ENCODE data around the gene CD226. TPM values are rescaled to one million over a fixed set of nuclear protein-coding genes. Genes with fewer than 3 reads are reported as not detected.

The CD226 gene
- total RNA-seq, 6 donors from 2014 or later = 3.3 to 26.5 (median 5.5) TPM

DNA sequence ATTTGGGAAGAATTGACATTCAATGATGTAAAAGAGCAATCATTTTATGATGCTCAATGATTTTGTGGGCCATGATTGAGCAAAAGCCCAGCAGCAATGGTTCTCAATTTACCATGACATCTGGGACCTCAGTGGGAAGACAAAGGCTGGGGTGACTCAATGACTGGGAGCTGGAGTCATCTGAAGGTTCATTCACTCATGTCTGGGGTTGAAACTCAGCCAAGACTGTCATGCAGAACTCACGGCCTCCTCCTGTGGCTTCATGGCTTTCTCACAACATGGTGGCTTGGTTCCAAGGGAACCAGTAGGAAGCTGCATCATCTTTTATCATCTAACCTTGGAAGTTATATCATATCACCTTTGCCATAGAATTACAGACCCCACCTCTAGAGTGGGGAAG, 45.1 kb upstream of the CD226 start:
- no peak for ATAC-seq (ENCODE audit: low FRiP score in 2 of 2)
- 64 to 100% methylated on average over 1 of the region's 1 CpG for WGBS, 2 donors

DNA sequence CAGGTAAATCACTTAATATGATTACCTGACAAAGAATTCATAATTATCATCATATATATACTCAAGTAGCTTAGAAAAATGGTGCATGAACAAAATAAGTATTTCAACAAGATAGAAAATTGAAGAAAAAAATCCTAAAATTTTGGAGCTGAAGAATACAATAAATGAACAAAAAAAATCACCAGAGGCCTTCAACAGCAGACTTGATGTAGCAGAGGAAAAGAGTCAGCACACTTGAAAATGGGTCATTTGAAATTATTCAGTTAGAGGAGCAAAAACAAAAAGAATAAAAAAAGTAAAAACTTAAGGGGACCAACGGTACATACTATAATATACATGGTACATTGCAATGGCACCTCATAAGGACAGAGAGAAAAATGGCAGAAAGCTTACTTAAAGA, 40.2 kb upstream of the CD226 start:
- TF ChIP-seq EP300 (IDR thresholded peaks at IDR 0.05) (no peak), POLR2A (IDR thresholded peaks at IDR 0.05) (no peak), POLR2AphosphoS5 (IDR thresholded peaks at IDR 0.05) (no peak)
- TF ChIP-seq, protein P1, sequence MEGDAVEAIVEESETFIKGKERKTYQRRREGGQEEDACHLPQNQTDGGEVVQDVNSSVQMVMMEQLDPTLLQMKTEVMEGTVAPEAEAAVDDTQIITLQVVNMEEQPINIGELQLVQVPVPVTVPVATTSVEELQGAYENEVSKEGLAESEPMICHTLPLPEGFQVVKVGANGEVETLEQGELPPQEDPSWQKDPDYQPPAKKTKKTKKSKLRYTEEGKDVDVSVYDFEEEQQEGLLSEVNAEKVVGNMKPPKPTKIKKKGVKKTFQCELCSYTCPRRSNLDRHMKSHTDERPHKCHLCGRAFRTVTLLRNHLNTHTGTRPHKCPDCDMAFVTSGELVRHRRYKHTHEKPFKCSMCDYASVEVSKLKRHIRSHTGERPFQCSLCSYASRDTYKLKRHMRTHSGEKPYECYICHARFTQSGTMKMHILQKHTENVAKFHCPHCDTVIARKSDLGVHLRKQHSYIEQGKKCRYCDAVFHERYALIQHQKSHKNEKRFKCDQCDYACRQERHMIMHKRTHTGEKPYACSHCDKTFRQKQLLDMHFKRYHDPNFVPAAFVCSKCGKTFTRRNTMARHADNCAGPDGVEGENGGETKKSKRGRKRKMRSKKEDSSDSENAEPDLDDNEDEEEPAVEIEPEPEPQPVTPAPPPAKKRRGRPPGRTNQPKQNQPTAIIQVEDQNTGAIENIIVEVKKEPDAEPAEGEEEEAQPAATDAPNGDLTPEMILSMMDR (IDR thresholded peaks at IDR 0.05) = no peak
- 100% methylated on average over 1 of the region's 1 CpG for WGBS, 2 donors
- H3K27me3 ChIP-seq = no peaks in the 10 kb centered on the region
- no peak overlapping the region for H3K4me3 ChIP-seq
- H3K36me3 ChIP-seq = no peaks in the 10 kb centered on the region
- no peak for ATAC-seq (ENCODE audit: low FRiP score in 2 of 2)
- H3K9me3 ChIP-seq = peaks cover 0 to 16% (median 4%) of the 10 kb centered on the region in 4 donors
- no peaks in the 10 kb centered on the region for H3K4me1 ChIP-seq
- no peak overlapping the region for H3K27ac ChIP-seq
- no peak for DNase-seq

More for the DNA sequence above, 45.1 kb upstream of the CD226 start:
- H3K9me3 ChIP-seq = peaks cover 0 to 13% (median 2%) of the 10 kb centered on the region in 4 donors
- no peaks in the 10 kb centered on the region for H3K36me3 ChIP-seq
- no peaks in the 10 kb centered on the region for H3K27me3 ChIP-seq
- H3K4me1 ChIP-seq = no peaks in the 10 kb centered on the region
- no peak overlapping the region for H3K4me3 ChIP-seq
- TF ChIP-seq, protein P1 (IDR thresholded peaks at IDR 0.05) = no peak
- TF ChIP-seq EP300 (IDR thresholded peaks at IDR 0.05) (no peak), POLR2A (IDR thresholded peaks at IDR 0.05) (no peak), POLR2AphosphoS5 (IDR thresholded peaks at IDR 0.05) (no peak)
- no peak for DNase-seq
- H3K27ac ChIP-seq = no peak overlapping the region

DNA sequence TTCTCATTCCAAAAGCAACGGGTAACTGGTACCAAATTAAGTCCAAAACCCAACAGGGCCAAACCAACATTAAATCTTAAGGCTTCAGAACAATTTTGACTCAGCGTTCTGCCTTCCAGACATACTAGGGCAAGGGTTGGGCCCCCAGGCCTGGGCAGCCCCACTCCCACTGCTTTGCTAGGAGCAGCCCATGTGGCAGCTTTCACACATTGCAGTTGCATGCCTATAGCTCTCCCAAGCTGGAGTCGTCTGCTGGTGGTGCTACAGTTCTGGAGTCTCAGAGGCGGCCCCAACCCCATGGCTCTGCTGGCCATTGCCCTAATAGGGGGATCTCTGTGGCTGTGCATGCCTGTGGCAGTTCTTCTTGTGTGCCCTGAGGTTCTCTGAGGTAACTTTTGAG, 37.6 kb upstream of the CD226 start:
- H3K9me3 ChIP-seq = peaks cover 0 to 16% (median 4%) of the 10 kb centered on the region in 4 donors
- DNase-seq = peak in 1 of 2 donors; percentile 32
- 98 to 100% methylated on average over 2 to 4 of the region's 4 CpGs for WGBS, 2 donors
- H3K27me3 ChIP-seq = no peaks in the 10 kb centered on the region
- TF ChIP-seq, protein P1 (IDR thresholded peaks at IDR 0.05) = no peak
- no peak for ATAC-seq (ENCODE audit: low FRiP score in 2 of 2)
- no peaks in the 10 kb centered on the region for H3K36me3 ChIP-seq
- H3K4me1 ChIP-seq = peaks cover 0 to 5% (median 3%) of the 10 kb centered on the region in 4 donors
- H3K4me3 ChIP-seq = no peak overlapping the region
- no peak overlapping the region for H3K27ac ChIP-seq

- Histone ChIP-seq H3K4me3 (no peak overlapping the region), H3K4me1 (peaks cover 0 to 5% (median 3%) of the 10 kb centered on the region in 4 donors), H3K36me3 (no peaks in the 10 kb centered on the region), H3K27ac (no peak overlapping the region), H3K27me3 (no peaks in the 10 kb centered on the region), H3K9me3 (peaks cover 0 to 4% (median 3%) of the 10 kb centered on the region in 4 donors)
- DNase-seq = no peak
- no peak for ATAC-seq (ENCODE audit: low FRiP score in 2 of 2)
- TF ChIP-seq, protein P1 (IDR thresholded peaks at IDR 0.05) = no peak
- TF ChIP-seq POLR2A (IDR thresholded peaks at IDR 0.05) (no peak), EP300 (IDR thresholded peaks at IDR 0.05) (no peak), POLR2AphosphoS5 (IDR thresholded peaks at IDR 0.05) (no peak)
- WGBS, 2 donors = 91 to 95% methylated on average over 4 of the region's 4 CpGs
These were observed 34.7 kb upstream of the CD226 start for GRCh38 chr18:69982417-69982816.

- Histone ChIP-seq H3K9me3 (peaks cover 0 to 8% (median 7%) of the 10 kb centered on the region in 4 donors), H3K27ac (no peak overlapping the region), H3K36me3 (no peaks in the 10 kb centered on the region), H3K4me3 (no peak overlapping the region), H3K27me3 (no peaks in the 10 kb centered on the region), H3K4me1 (peaks cover 0 to 5% (median 3%) of the 10 kb centered on the region in 4 donors)
- DNase-seq (no peak), ATAC-seq (ENCODE audit: low FRiP score in 2 of 2) (no peak)
- TF ChIP-seq EP300 (IDR thresholded peaks at IDR 0.05) (no peak), POLR2AphosphoS5 (IDR thresholded peaks at IDR 0.05) (no peak), POLR2A (IDR thresholded peaks at IDR 0.05) (no peak)
- TF ChIP-seq, protein P1 (IDR thresholded peaks at IDR 0.05) = no peak
- 78 to 87% methylated on average over 2 of the region's 2 CpGs for WGBS, 2 donors
These were observed 34.3 kb upstream of the CD226 start for GRCh38 chr18:69981948-69982347.
